Effector memory CD8-positive, alpha-beta T cell (primary cell): Measurements from ENCODE around the gene OR2A1.
"Not testable (repeated sequence)": the region's sequence is repeated elsewhere in the genome, so short reads cannot be mapped to it uniquely, and the experiment has no call there.

ENCODE experiments used
- ATAC-seq: fragments of 150-1000 bp; cut with Tn5 transposase; replicated peaks from 2 replicates; pipeline ENCODE4 v1.10.0; 2021; ENCODE audit warnings: mild to moderate bottlenecking, moderate library complexity
- DNase-seq, 3 experiments: peaks; one replicate each; pipeline ENCODE4 v3.0.0; 2021
- H3K27ac Mint-ChIP-seq, 2 donors: one replicate each; pipeline ENCODE4 v1.8.0; 2022; ENCODE audit warnings: mild to moderate bottlenecking in 2 of 2, mixed read lengths in 2 of 2, moderate library complexity in 2 of 2
- H3K27me3 Mint-ChIP-seq, 2 donors: one replicate each; pipeline ENCODE4 v1.8.0; 2022; ENCODE audit warnings: mixed read lengths in 2 of 2
- H3K36me3 Mint-ChIP-seq: one replicate; pipeline ENCODE4 v1.8.0; 2022; ENCODE audit warnings: mild to moderate bottlenecking, moderate library complexity, mixed read lengths; ENCODE audit not compliant: insufficient read depth
- H3K4me1 Mint-ChIP-seq, 2 donors: one replicate each; pipeline ENCODE4 v1.8.0; 2022; ENCODE audit warnings: low read depth in 2 of 2, mixed read lengths in 2 of 2
- H3K4me3 Mint-ChIP-seq, 2 donors: one replicate each; pipeline ENCODE4 v1.8.0; 2022; ENCODE audit warnings: mild to moderate bottlenecking in 2 of 2, mixed read lengths in 2 of 2, moderate library complexity in 2 of 2
- H3K9me3 Mint-ChIP-seq, 2 donors: one replicate each; pipeline ENCODE4 v1.8.0; 2022; ENCODE audit warnings: mixed read lengths in 2 of 2

OR2A1 gene

GRCh38 chr7:144303607-144304006, 8.6 kb upstream of the OR2A1 start:
- H3K4me1 Mint-ChIP-seq, ATAC-seq, H3K36me3 Mint-ChIP-seq, H3K27ac Mint-ChIP-seq, H3K9me3 Mint-ChIP-seq, DNase-seq, H3K4me3 Mint-ChIP-seq, H3K27me3 Mint-ChIP-seq: not testable (repeated sequence)

DNA sequence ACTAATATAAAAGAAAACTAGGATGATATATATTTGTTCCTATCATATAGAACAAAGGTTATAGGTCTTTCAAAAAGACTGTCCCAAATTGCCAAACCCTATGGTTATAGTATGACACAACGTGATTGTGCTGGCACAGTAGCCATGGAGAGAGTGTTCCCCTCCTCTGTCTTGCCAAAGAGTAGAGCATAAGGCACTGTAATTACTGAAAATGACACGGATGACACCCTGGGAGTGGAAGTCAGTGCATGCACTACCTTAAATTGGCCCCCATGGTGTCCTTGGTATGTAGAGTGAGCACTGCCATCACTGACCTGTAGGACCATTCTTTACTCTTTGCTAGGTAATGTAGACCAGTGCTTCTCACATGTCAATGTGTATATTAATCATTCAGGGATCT, 7.1 kb upstream of the OR2A1 start:
- not testable (repeated sequence) for H3K4me1 Mint-ChIP-seq, H3K4me3 Mint-ChIP-seq, H3K9me3 Mint-ChIP-seq, DNase-seq, H3K27me3 Mint-ChIP-seq, H3K36me3 Mint-ChIP-seq, H3K27ac Mint-ChIP-seq, ATAC-seq

DNA sequence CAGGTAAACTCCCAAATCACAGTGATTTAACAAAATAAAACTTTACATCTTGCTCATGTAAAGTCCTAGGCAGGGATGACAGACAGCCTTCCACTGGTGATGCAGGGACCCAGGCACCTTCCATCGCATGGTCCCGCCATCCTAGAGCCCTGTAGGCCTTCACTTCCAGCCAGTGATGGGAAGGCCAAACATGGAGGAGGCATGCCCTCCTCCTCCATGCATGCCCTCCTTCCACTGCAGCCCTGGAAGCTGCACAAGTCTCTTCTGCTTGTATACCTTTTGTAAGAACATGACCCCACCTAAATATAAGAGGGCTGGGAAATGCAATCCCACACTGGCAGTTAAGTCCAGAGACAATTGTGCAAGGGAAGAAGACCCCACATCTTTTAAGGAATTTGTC, 2.5 kb upstream of the OR2A1 start:
- H3K36me3 Mint-ChIP-seq, ATAC-seq, H3K4me3 Mint-ChIP-seq, DNase-seq, H3K27me3 Mint-ChIP-seq, H3K27ac Mint-ChIP-seq, H3K4me1 Mint-ChIP-seq, H3K9me3 Mint-ChIP-seq: not testable (repeated sequence)

- H3K4me1 Mint-ChIP-seq, ATAC-seq, H3K36me3 Mint-ChIP-seq, H3K4me3 Mint-ChIP-seq, DNase-seq, H3K27ac Mint-ChIP-seq, H3K9me3 Mint-ChIP-seq, H3K27me3 Mint-ChIP-seq: not testable (repeated sequence)
Observed at GRCh38 chr7:144311218-144311617, 1.0 kb upstream of the OR2A1 start.

DNA sequence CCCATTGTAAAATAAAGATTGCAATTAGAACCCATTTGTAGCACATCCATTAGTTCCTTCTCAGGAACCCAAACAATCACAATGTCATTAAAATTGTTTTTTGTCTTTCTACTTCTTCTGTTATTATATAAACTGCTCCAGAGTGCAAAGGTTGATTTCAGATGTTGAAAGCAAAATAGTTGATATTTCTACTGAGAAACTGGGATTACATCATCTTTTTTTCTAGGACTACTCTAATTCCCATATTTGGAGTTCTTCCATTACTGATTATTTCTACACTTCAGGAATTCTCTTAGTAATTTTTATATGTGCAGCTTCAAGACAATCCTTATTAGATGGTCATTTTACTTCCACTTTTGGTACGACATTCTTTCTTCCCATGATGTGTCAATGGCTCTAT, 5.3 kb downstream of the OR2A1 start:
- H3K9me3 Mint-ChIP-seq, ATAC-seq, H3K27me3 Mint-ChIP-seq, H3K4me3 Mint-ChIP-seq, DNase-seq, H3K4me1 Mint-ChIP-seq, H3K27ac Mint-ChIP-seq, H3K36me3 Mint-ChIP-seq: not testable (repeated sequence)

- not testable (repeated sequence) for H3K4me1 Mint-ChIP-seq, H3K36me3 Mint-ChIP-seq, H3K27me3 Mint-ChIP-seq, H3K27ac Mint-ChIP-seq, H3K9me3 Mint-ChIP-seq, H3K4me3 Mint-ChIP-seq, ATAC-seq, DNase-seq
Observed at GRCh38 chr7:144319547-144319946, 7.3 kb downstream of the OR2A1 start.

- not testable (repeated sequence) for H3K36me3 Mint-ChIP-seq, H3K4me3 Mint-ChIP-seq, H3K27ac Mint-ChIP-seq, DNase-seq, H3K4me1 Mint-ChIP-seq, H3K9me3 Mint-ChIP-seq, H3K27me3 Mint-ChIP-seq, ATAC-seq
Observed at GRCh38 chr7:144321677-144322206, 9.5 kb downstream of the OR2A1 start.

DNA sequence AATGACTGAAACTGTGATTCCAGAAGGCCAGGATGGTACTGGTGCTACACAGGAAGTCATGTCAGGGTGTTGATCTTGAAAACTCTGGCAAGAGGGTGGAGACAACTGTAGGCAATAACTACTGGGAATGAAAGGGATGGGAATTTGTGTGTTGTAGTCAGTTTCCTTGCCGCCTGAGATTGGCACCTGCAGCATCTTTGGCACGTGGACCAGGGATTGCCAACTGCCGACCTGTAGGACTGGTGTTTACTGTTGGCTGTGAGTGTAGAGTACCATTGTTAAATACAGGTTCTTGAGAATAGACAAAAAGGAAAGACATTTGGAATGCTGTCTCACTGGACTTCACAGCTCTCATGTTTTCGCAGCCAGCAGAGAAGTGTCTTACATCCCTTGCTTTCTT, 11.1 kb downstream of the OR2A1 start:
- H3K9me3 Mint-ChIP-seq, H3K4me1 Mint-ChIP-seq, H3K27me3 Mint-ChIP-seq, ATAC-seq, H3K4me3 Mint-ChIP-seq, H3K27ac Mint-ChIP-seq, DNase-seq, H3K36me3 Mint-ChIP-seq: not testable (repeated sequence)

GRCh38 chr7:144325868-144326267, 13.6 kb downstream of the OR2A1 start:
- not testable (repeated sequence) for H3K27ac Mint-ChIP-seq, H3K4me1 Mint-ChIP-seq, H3K4me3 Mint-ChIP-seq, ATAC-seq, H3K9me3 Mint-ChIP-seq, H3K27me3 Mint-ChIP-seq, DNase-seq, H3K36me3 Mint-ChIP-seq

GRCh38 chr7:144330044-144330443, 17.8 kb downstream of the OR2A1 start:
- H3K4me1 Mint-ChIP-seq, DNase-seq, H3K27ac Mint-ChIP-seq, H3K4me3 Mint-ChIP-seq, H3K9me3 Mint-ChIP-seq, H3K36me3 Mint-ChIP-seq, ATAC-seq, H3K27me3 Mint-ChIP-seq: not testable (repeated sequence)

DNA sequence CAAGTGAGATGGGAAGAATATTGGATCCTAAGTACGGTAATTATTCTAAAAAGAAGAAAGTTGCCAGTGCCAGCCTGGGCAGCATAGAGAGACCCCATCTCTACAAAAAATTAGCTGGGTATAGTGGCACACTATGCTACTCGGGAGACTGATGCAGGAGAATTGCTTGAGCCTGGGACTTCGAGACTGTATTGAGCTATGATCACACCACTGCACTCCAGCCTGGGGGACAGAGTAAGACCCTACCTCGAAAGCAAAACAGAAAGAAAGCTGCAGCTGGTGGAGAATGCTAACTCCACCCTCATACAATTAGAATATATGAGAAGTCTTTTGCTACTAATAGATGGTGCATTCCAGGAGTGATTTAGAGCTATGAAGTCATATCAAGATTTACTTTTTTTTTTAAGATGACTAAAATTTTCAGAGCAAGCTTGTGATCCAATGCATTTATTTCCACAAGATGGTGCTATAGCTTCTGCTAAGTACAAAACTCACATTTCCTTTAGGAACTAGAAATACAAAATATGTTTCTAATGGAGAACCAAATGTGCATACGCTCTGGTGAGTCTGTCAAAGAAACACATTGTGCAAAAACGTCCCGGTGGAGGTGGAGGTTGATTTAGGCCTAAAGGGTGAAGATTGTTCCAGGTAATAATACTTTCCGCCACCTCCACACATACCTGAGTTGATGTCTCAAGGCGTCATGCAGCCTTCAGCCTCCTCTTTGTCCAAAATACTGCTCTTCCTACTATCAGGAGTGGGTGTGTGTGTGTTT, 19.2 kb downstream of the OR2A1 start:
- not testable (repeated sequence) for H3K27ac Mint-ChIP-seq, H3K27me3 Mint-ChIP-seq, H3K4me3 Mint-ChIP-seq, ATAC-seq, H3K4me1 Mint-ChIP-seq, DNase-seq, H3K36me3 Mint-ChIP-seq, H3K9me3 Mint-ChIP-seq

DNA sequence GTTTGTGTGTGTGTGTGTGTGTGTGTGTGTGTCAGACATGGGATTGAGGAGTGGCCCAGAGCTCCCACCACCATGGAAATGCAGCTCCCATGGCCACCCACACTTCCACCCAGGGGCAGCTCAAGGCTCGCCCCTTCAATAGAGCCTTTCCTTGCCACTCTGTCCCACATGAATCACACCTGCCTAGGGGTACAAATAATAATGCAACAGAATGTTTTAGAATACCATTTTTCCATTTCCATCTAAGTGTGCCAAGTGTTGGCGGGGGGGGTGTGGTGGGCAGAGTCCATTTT, 19.7 kb downstream of the OR2A1 start:
- not testable (repeated sequence) for H3K9me3 Mint-ChIP-seq, DNase-seq, H3K27me3 Mint-ChIP-seq, ATAC-seq, H3K4me1 Mint-ChIP-seq, H3K27ac Mint-ChIP-seq, H3K4me3 Mint-ChIP-seq, H3K36me3 Mint-ChIP-seq

DNA sequence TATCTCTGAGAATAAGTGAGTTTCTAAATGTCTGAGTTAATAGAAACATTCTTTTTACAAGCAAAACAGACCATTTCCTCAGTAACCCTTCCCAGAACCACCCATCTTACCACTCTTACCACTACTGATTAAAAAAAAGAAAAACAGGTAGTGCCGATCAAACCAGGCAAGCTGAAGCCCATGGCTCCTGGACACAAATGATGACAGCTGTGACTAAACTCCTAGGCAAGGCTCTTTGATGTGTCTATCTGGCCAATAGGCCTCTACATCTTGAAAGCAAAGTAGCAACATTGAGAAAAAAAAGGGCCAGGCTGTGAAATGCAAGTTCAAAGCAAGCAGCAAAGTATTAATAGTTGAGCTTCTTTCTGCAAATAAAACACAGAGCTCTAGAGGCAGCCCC, 36.4 kb downstream of the OR2A1 start:
- DNase-seq, H3K36me3 Mint-ChIP-seq, ATAC-seq, H3K9me3 Mint-ChIP-seq, H3K4me3 Mint-ChIP-seq, H3K27me3 Mint-ChIP-seq, H3K4me1 Mint-ChIP-seq, H3K27ac Mint-ChIP-seq: not testable (repeated sequence)

GRCh38 chr7:144351667-144352066, 39.4 kb downstream of the OR2A1 start:
- ATAC-seq, DNase-seq: not testable (repeated sequence)
- peaks cover 2 to 11% of the 10 kb centered on the region in 2 donors for H3K4me1 Mint-ChIP-seq

More at GRCh38 chr7:144351667-144352066, 39.4 kb downstream of the OR2A1 start:
- not testable (repeated sequence) for H3K27ac Mint-ChIP-seq, H3K4me3 Mint-ChIP-seq, H3K27me3 Mint-ChIP-seq, H3K36me3 Mint-ChIP-seq, H3K9me3 Mint-ChIP-seq
